Activated T-cell treated with anti-CD3 and anti-CD28 coated beads, Interleukin-2, amount 50 U/mL, for 72 hours (primary cell): ENCODE measurements around the gene IQGAP1. TPM values are rescaled to one million over a fixed set of nuclear protein-coding genes. Genes with fewer than 3 reads are reported as not detected.

Experiments used
- ATAC-seq, 2 donors: fragments of 150-1000 bp; cut with Tn5 transposase; replicated peaks in 1 of 2; 2 replicates each; pipeline ENCODE4 v1.10.0; 2021; ENCODE audit warnings: moderate library complexity in 2 of 2, mild to moderate bottlenecking in 1 of 2
- DNase-seq, 2 donors: peaks; one replicate each; pipeline ENCODE4 v3.0.0; 2021 to 2022; ENCODE audit warnings: mixed read lengths in 1 of 2
- H3K27ac Mint-ChIP-seq: one replicate; pipeline ENCODE4 v1.8.0; 2022; ENCODE audit warnings: mild to moderate bottlenecking, moderate library complexity, mixed read lengths
- H3K27me3 Mint-ChIP-seq: one replicate; pipeline ENCODE4 v1.8.0; 2022; ENCODE audit warnings: low read depth, mixed read lengths
- H3K36me3 Mint-ChIP-seq, 2 donors: one replicate each; pipeline ENCODE4 v1.8.0; 2022; ENCODE audit warnings: mixed read lengths in 2 of 2, mild to moderate bottlenecking in 1 of 2; ENCODE audit not compliant: insufficient read depth in 2 of 2
- H3K4me1 Mint-ChIP-seq: one replicate; pipeline ENCODE4 v1.8.0; 2022; ENCODE audit warnings: low read depth, mixed read lengths
- H3K4me3 Mint-ChIP-seq, 2 donors: one replicate each; pipeline ENCODE4 v1.8.0; 2022; ENCODE audit warnings: mild to moderate bottlenecking in 2 of 2, mixed read lengths in 2 of 2, moderate library complexity in 2 of 2
- H3K9me3 Mint-ChIP-seq, 2 donors: one replicate each; pipeline ENCODE4 v1.8.0; 2022; ENCODE audit warnings: mixed read lengths in 2 of 2
- total RNA-seq, 2 donors: library from RNA; stranded (reverse); gene quantifications; one replicate each; pipeline ENCODE4 v1.2.3, GENCODE V29; 2022

Gene IQGAP1
- total RNA-seq, 2 donors from 2014 or later = 177 to 184 TPM

DNA sequence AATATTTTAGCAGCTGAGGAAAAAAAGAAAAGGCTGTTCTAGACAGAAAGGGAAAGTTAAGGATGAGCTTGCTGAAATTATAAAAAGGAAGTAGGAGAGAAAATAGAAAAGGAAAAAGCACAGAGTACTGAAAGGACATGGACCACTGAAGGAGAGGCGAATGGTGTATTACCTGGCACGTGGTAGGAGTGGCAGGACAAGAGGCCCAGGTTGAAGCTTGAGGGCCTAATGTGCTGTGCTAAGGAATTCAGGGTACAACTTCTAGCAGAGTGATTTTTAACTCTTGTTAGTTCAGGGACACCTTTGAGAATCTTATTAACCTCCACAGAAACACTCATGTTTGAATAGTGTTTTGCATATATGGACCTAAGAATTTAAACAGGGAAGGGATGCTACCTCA is 81.7 kb downstream of the IQGAP1 start:
- no peak overlapping the region for H3K4me3 Mint-ChIP-seq
- H3K36me3 Mint-ChIP-seq = peaks cover 12 to 48% of the 10 kb centered on the region in 2 donors
- peak overlapping the region; percentile 64 for H3K27ac Mint-ChIP-seq
- ATAC-seq = no peak
- H3K27me3 Mint-ChIP-seq = no peaks in the 10 kb centered on the region
- DNase-seq = no peak
- peaks cover under 1% of the 10 kb centered on the region for H3K4me1 Mint-ChIP-seq
- H3K9me3 Mint-ChIP-seq = no peaks in the 10 kb centered on the region

DNA sequence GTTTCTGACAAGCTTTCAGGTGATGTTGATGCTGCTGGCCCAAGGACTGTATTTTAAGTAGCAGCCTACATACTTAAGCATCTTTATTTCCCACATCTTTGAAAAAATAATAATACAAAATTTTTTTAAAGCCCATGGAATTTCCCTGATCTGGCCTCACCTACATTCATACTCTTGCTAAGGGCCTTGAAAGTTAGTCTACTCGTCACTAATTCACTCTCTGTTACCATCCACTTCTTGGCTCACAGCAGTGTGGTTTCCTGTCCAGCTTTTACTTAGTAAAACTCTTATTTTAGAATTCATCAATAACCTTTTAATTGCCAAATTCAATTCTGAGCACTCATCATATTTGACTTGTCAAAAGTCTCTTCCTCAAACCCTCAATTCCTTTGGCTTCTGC is 82.4 kb downstream of the IQGAP1 start:
- no peaks in the 10 kb centered on the region for H3K27me3 Mint-ChIP-seq
- DNase-seq = no peak
- H3K9me3 Mint-ChIP-seq = no peaks in the 10 kb centered on the region
- H3K4me1 Mint-ChIP-seq = no peaks in the 10 kb centered on the region
- peak overlapping the region; percentile 40 for H3K27ac Mint-ChIP-seq
- H3K36me3 Mint-ChIP-seq = peaks cover 12 to 49% of the 10 kb centered on the region in 2 donors
- H3K4me3 Mint-ChIP-seq = no peak overlapping the region
- no peak for ATAC-seq

DNA sequence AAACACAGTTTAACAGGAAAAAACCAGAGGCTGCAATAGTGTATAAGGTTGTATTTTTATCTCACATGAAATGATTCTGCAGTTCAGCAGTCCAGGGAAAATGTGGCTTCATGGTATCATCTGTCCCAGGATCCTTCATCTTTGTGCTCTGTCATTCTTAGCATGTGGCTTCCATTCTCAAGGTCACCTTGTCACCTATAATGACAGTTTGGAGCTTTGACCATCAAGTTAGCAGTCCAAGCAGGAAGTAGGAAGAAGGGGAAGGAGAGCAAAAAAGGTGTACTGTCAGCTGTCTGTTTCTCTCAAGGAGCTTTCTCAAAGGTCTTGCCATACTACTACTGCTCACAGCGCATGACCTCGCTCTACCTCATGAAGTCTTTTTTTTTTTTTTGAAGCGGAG is 83.1 kb downstream of the IQGAP1 start:
- peak overlapping the region; percentile 77 for H3K27ac Mint-ChIP-seq
- peaks cover 8 to 44% of the 10 kb centered on the region in 2 donors for H3K36me3 Mint-ChIP-seq
- no peak for ATAC-seq

DNA sequence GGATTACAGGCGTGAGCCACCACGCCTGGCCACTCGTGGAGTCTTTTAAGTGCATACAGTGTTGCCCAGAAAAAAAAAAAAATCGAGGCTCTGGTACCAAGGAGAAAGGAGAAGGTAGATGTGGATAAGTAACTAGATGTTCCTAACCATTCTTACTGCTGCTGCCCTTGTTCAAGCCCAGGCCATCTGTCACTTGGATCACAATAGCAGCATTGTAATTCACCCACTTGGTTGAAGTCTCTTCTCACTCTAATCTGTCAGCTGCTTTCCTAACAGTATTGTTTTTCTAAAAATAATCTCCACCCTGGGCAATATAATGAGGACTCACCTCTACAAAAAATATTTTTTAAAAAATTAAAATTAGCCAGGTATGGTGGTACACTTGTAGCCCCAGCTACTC is 83.7 kb downstream of the IQGAP1 start:
- peaks cover 6 to 43% of the 10 kb centered on the region in 2 donors for H3K36me3 Mint-ChIP-seq
- no peak overlapping the region for H3K27ac Mint-ChIP-seq
- H3K9me3 Mint-ChIP-seq = no peaks in the 10 kb centered on the region
- H3K27me3 Mint-ChIP-seq = no peaks in the 10 kb centered on the region
- DNase-seq (no peak), ATAC-seq (no peak)
- no peak overlapping the region for H3K4me3 Mint-ChIP-seq
- no peaks in the 10 kb centered on the region for H3K4me1 Mint-ChIP-seq

More for the DNA sequence above, 83.1 kb downstream of the IQGAP1 start:
- H3K27me3 Mint-ChIP-seq = no peaks in the 10 kb centered on the region
- no peak overlapping the region for H3K4me3 Mint-ChIP-seq
- no peaks in the 10 kb centered on the region for H3K9me3 Mint-ChIP-seq
- no peak for DNase-seq
- H3K4me1 Mint-ChIP-seq = no peaks in the 10 kb centered on the region

DNA sequence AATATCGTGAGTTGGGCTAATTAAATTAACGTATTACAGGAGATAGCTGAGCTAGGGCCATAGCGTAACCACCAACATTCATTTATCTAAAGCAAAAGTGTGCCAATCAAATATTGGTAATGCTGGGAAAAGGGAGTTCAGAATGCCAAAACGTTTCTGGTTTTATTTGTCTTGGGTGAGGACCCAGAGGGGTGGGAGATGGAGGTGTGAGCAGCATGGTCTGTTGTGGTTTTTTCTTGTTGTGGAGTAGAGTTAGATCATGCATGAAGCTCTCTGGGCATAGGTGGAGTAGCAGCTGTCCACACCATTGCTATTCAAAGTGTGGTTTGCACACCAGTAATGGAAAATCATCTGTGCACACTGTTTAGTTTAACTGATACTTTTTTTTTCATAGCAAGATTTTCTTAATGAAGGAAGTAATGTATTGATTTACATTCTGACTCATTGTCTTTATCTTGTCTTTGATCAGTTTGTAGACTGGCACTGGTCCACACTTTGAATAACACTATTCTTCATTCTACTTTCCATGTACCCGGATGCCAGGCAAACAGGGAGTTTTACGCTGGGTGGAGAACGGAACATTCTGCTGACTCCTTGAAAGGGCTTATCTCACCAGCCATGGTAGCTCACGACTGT is 90.9 kb downstream of the IQGAP1 start:
- no peak for DNase-seq
- Mint-ChIP-seq H3K27me3 (no peaks in the 10 kb centered on the region), H3K27ac (peak overlapping the region; percentile 49), H3K9me3 (no peaks in the 10 kb centered on the region), H3K36me3 (peaks cover 4 to 37% of the 10 kb centered on the region in 2 donors), H3K4me3 (no peak overlapping the region), H3K4me1 (peaks cover 29% of the 10 kb centered on the region)
- ATAC-seq = peak; percentile 42 to 54

DNA sequence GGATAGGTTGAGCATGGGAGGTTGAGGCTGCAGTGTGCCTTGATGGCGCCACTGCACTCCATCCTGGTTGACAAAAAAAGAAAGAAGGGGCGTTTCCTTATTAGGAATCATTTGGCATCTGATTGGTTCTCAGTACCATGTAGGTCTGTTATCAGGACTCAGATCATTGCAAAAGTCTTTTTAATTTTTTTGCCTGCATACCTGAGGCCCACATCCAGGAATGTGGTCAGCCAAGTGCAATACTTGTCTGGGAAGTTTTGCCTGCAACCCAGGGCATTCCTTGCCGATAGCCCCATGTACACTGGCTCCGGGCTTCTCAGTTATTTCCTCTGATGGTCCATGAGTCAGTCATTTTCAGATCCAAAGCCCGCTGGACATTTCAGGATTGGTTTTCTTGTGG is 91.6 kb downstream of the IQGAP1 start:
- Mint-ChIP-seq H3K27ac (no peak overlapping the region), H3K9me3 (no peaks in the 10 kb centered on the region), H3K4me3 (no peak overlapping the region), H3K36me3 (peaks cover 4 to 39% of the 10 kb centered on the region in 2 donors), H3K27me3 (no peaks in the 10 kb centered on the region), H3K4me1 (peaks cover 29% of the 10 kb centered on the region)
- ATAC-seq = no peak
- DNase-seq = no peak

DNA sequence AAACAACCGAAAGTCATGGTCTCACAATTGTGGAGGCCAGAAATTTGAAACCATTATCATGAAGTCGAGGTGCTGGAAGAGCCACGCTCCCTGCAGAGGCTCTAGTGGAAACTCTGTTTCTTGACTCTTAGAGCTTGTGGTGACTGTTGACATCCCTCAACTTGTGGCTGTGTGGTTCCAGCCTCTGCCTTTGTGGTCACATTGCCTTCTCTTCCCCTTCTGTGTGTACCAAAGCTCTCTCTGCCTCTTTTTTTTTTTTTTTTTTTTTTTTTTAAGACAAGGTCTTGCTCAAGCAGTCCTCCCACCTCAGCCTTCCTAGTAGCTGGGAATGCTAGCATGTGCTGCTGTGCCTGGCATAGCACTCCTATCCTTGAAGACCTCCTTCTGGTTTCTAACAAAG is 93.0 kb downstream of the IQGAP1 start:
- peaks cover 8 to 47% of the 10 kb centered on the region in 2 donors for H3K36me3 Mint-ChIP-seq

DNA sequence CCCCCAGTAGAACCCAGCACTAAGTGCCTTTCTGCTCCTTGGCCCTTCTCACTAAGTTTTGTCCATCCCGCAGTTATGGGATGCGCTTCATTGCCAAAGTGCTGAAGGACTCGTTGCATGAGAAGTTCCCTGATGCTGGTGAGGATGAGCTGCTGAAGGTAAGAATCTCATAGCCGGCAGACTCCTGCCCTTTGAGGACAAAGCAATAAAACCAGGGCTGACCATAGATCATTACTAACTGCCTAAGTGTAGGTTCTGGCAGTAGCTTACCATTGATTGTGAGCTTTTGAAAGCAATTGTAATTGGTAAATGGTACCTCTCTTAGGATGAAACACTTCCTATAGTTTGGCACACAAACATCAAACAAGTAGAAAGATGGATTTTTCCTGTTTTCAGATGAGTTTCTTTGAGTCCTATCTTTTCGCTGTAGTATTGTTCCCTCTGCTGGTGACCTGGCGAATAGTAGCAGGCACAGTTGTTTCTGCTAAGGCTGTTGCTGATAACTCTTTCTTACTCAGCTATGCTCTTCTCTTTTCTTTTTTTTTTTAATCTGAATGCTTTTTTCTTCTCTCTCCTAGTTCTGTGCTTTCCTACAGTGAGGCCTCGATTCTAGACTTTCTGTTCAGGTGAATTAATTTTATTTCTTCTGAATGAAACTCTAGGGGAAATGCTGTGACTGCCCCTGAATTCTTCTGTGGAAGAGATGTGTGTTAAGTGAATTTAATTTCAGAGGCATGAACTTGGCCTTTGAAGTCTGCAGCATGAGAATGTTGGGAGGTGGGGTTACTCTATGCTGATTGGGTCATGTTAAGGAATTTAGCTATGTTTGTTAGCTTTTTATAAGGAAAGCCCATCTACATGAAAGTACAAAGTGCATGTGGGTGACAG is 94.3 kb downstream of the IQGAP1 start:
- H3K36me3 Mint-ChIP-seq = peaks cover 9 to 47% of the 10 kb centered on the region in 2 donors
- H3K27ac Mint-ChIP-seq = peak overlapping the region; percentile 62
- DNase-seq (peak in 1 of 2 donors; percentile 15), ATAC-seq (no peak)
- no peaks in the 10 kb centered on the region for H3K9me3 Mint-ChIP-seq
- H3K27me3 Mint-ChIP-seq = no peaks in the 10 kb centered on the region
- H3K4me1 Mint-ChIP-seq = peaks cover 29% of the 10 kb centered on the region
- no peak overlapping the region for H3K4me3 Mint-ChIP-seq

More for the DNA sequence above, 93.0 kb downstream of the IQGAP1 start:
- peak overlapping the region; percentile 75 for H3K27ac Mint-ChIP-seq
- DNase-seq (peak; percentile 14 to 42), ATAC-seq (peak; percentile 70 to 85)
- no peaks in the 10 kb centered on the region for H3K9me3 Mint-ChIP-seq
- H3K4me3 Mint-ChIP-seq = no peak overlapping the region
- peaks cover 29% of the 10 kb centered on the region for H3K4me1 Mint-ChIP-seq
- no peaks in the 10 kb centered on the region for H3K27me3 Mint-ChIP-seq

DNA sequence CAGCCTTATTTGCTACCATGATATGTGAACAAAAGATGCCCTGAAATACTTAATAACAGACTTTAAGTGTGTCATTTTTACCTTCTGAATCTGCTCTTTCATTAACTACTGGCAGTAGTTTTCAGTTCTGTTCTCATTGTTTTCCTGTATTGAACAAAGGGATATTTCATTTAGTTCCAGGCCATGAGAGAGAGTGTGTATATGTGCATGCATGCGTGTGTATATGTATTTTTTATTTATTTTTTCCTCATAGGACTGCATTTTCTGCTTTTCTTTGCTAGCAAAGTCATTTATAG is 94.9 kb downstream of the IQGAP1 start:
- Mint-ChIP-seq H3K36me3 (peaks cover 9 to 45% of the 10 kb centered on the region in 2 donors), H3K4me1 (peaks cover 29% of the 10 kb centered on the region), H3K27me3 (no peaks in the 10 kb centered on the region), H3K9me3 (no peaks in the 10 kb centered on the region), H3K4me3 (no peak overlapping the region), H3K27ac (no peak overlapping the region)
- DNase-seq (no peak), ATAC-seq (no peak)

DNA sequence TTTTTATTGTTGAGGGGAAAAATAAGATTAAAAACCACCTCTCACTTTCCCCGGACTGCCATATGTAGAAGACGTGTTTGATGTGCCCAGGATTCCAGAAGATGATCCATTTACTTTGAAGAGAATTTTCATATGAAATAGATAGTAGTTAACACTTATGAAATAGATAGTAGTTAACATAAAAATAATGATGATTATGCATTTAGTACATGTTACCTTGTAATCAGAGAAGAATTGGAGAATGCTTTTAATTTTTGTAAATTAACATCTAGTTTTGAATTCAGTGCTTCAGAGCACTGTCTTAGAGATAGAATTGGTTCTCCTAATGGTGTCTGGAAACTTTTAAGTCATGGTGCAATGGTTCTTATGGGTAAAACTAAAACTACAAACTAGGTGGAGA is 95.6 kb downstream of the IQGAP1 start:
- Mint-ChIP-seq H3K27ac (no peak overlapping the region), H3K9me3 (no peaks in the 10 kb centered on the region), H3K36me3 (peaks cover 11 to 45% of the 10 kb centered on the region in 2 donors), H3K4me3 (no peak overlapping the region), H3K4me1 (peaks cover 26% of the 10 kb centered on the region), H3K27me3 (no peaks in the 10 kb centered on the region)
- no peak for ATAC-seq
- no peak for DNase-seq

DNA sequence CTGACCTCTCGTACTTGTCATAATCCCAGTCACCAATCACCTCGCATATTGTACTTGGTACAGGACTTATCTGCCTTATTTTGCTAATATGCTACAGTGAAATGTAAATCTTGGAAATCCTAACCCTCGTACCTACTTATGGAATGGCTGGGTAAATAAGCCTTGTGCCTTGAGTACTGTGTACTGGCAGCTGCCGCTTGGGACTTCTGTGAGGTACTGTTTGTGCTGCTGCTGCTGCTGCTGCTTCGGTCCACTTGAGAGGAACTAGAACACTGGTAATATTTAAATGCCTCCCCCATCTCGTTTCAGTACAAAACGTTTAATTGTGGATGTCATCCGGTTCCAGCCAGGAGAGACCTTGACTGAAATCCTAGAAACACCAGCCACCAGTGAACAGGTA is 99.1 kb downstream of the IQGAP1 start:
- Mint-ChIP-seq H3K36me3 (peaks cover 17 to 51% of the 10 kb centered on the region in 2 donors), H3K9me3 (no peaks in the 10 kb centered on the region), H3K4me1 (no peaks in the 10 kb centered on the region), H3K27ac (no peak overlapping the region), H3K27me3 (no peaks in the 10 kb centered on the region), H3K4me3 (no peak overlapping the region)
- ATAC-seq (no peak), DNase-seq (no peak)

DNA sequence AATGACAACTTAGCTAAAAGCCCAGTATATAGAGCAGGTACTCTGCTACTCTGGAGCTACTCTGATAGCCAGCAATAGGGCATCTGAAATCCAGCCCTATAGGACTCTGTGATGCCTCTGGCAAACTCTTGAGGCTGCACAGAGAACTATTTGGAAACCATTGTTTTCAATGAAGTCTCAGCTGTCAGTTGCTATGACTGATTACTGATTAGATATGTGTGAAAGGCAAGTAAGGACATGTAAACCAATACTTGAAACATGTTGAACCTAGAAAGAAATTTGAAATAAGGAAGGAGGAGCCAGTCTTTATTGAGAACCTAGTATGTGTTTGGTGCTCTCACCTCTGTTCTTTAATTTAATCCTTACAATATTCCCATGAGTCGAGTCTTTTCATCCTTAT is 101.5 kb downstream of the IQGAP1 start:
- peak overlapping the region; percentile 46 for H3K27ac Mint-ChIP-seq

DNA sequence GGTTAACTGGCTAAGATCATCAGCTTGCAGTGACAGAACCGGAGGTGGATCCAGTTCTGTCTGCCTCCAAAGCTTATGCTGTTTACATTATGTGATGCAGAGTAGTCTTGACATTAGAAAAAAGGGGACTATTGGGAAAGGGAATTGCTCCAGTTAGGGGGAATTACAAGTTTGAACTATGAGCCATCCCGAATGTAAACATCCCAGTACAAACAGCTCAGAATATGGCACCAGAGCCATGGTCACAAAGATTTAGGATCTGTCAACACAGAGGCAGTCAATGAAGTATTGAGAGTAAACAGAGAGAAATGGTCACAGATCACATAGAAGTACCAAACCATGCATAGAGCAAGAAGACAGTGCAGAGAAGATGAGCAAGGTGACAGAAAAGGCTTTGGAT is 101.9 kb downstream of the IQGAP1 start:
- peaks cover 12% of the 10 kb centered on the region for H3K4me1 Mint-ChIP-seq
- peak overlapping the region; percentile 46 for H3K27ac Mint-ChIP-seq
- H3K27me3 Mint-ChIP-seq = no peaks in the 10 kb centered on the region
- peaks cover 21 to 54% of the 10 kb centered on the region in 2 donors for H3K36me3 Mint-ChIP-seq
- ATAC-seq = no peak
- H3K4me3 Mint-ChIP-seq = no peak overlapping the region
- H3K9me3 Mint-ChIP-seq = no peaks in the 10 kb centered on the region
- DNase-seq = no peak

More for the DNA sequence above, 101.5 kb downstream of the IQGAP1 start:
- DNase-seq (no peak), ATAC-seq (no peak)
- no peaks in the 10 kb centered on the region for H3K27me3 Mint-ChIP-seq
- peaks cover 12% of the 10 kb centered on the region for H3K4me1 Mint-ChIP-seq
- peaks cover 21 to 55% of the 10 kb centered on the region in 2 donors for H3K36me3 Mint-ChIP-seq
- no peak overlapping the region for H3K4me3 Mint-ChIP-seq
- H3K9me3 Mint-ChIP-seq = no peaks in the 10 kb centered on the region
